Suprapubic skin (tissue), 4 donors: ENCODE measurements around the gene RABGAP1. TPM values are rescaled to one million over a fixed set of nuclear protein-coding genes. Genes with fewer than 3 reads are reported as not detected.

Experiments
- DNase-seq, 2 donors: peaks; one replicate each; pipeline ENCODE4 v3.0.0-alpha.2; 2019; ENCODE audit warnings: low spot score in 2 of 2
- H3K27ac ChIP-seq: fragments of 200-600 bp; sonication (generic); one replicate; pipeline ENCODE4 v1.5.1; 2019
- H3K27me3 ChIP-seq: fragments of 200-600 bp; sonication (generic); one replicate; pipeline ENCODE4 v1.5.1; 2019
- H3K36me3 ChIP-seq: fragments of 200-600 bp; sonication (generic); one replicate; pipeline ENCODE4 v1.5.1; 2019
- H3K4me1 ChIP-seq: fragments of 200-600 bp; sonication (generic); one replicate; pipeline ENCODE4 v1.5.1; 2019
- H3K4me3 ChIP-seq: fragments of 200-600 bp; sonication (generic); one replicate; pipeline ENCODE4 v1.5.1; 2019; ENCODE audit warnings: mild to moderate bottlenecking
- H3K9me3 ChIP-seq: fragments of 200-600 bp; sonication (generic); one replicate; pipeline ENCODE4 v1.5.1; 2019
- CTCF ChIP-seq, 2 donors: fragments of 200-600 bp in 1 of 2; fragments of 450-650 bp in 1 of 2; sonication (generic) in 1 of 2; IDR thresholded peaks; one replicate each; pipeline ENCODE4 v1.5.1; 2016 to 2019; ENCODE audit warnings: antibody characterized with exemption in 2 of 2, mild to moderate bottlenecking in 1 of 2, moderate library complexity in 1 of 2
- EP300 ChIP-seq: sonication (generic); formaldehyde crosslinking; IDR thresholded peaks from one replicate; pipeline ENCODE4 v1.6.1; 2017; ENCODE audit warnings: antibody characterized with exemption
- POLR2A ChIP-seq, 2 donors: fragments of 450-650 bp; IDR thresholded peaks; one replicate each; pipeline ENCODE4 v1.6.1; 2017; ENCODE audit warnings: antibody characterized with exemption in 2 of 2, mild to moderate bottlenecking in 2 of 2, moderate library complexity in 2 of 2
- POLR2AphosphoS5 ChIP-seq, 3 donors: sonication (generic); formaldehyde crosslinking; IDR thresholded peaks; one replicate each; pipeline ENCODE4 v1.6.1; 2017; ENCODE audit warnings: antibody characterized with exemption in 3 of 3
- WGBS: methylation state at CpG from one replicate; pipeline ENCODE4 v1.1.5; 2018; 5-methylcytosine and 5-hydroxymethylcytosine counted together
- total RNA-seq, 4 donors: library from RNA; depleted of rRNA; stranded (reverse); fragments of >200 nt; gene quantifications; one replicate each; pipeline ENCODE4 v1.1.0, GENCODE V29; 2016

RABGAP1 gene
- total RNA-seq, 4 donors from 2014 or later, result 31.4 to 115 (median 64.4) TPM

GRCh38 chr9:122929796-122930354 lies 10.9 kb upstream of the RABGAP1 start:
- WGBS, result 90% methylated on average over 1 of the region's 1 CpG
- H3K9me3 ChIP-seq, result no peaks in the 10 kb centered on the region
- peaks cover 31% of the 10 kb centered on the region for H3K4me1 ChIP-seq
- H3K36me3 ChIP-seq, result no peaks in the 10 kb centered on the region
- DNase-seq, result no peak
- TF ChIP-seq POLR2A (IDR thresholded peaks at IDR 0.05) (no peak), POLR2AphosphoS5 (IDR thresholded peaks at IDR 0.05) (no peak), CTCF (IDR thresholded peaks at IDR 0.05) (no peak), EP300 (no peak)
- H3K27ac ChIP-seq, result no peak overlapping the region
- no peaks in the 10 kb centered on the region for H3K27me3 ChIP-seq
- no peak overlapping the region for H3K4me3 ChIP-seq

GRCh38 chr9:122930541-122931225 lies 10.1 kb upstream of the RABGAP1 start:
- Histone ChIP-seq H3K36me3 (no peaks in the 10 kb centered on the region), H3K9me3 (no peaks in the 10 kb centered on the region), H3K27me3 (no peaks in the 10 kb centered on the region), H3K4me1 (peaks cover 31% of the 10 kb centered on the region), H3K27ac (peak overlapping the region; percentile 76), H3K4me3 (peak overlapping the region; percentile 87)
- DNase-seq, result no peak
- TF ChIP-seq POLR2A (IDR thresholded peaks at IDR 0.05) (no peak), POLR2AphosphoS5 (IDR thresholded peaks at IDR 0.05) (no peak), EP300 (no peak), CTCF (IDR thresholded peaks at IDR 0.05) (no peak)
- 22% methylated on average over 10 of the region's 10 CpGs for WGBS

- no peaks in the 10 kb centered on the region for H3K9me3 ChIP-seq
- H3K36me3 ChIP-seq, result peaks cover 4% of the 10 kb centered on the region
- peak within 1 kb of the TSS; percentile 76 for H3K27ac ChIP-seq
- TF ChIP-seq CTCF (IDR thresholded peaks at IDR 0.05) (no peak), POLR2A (IDR thresholded peaks at IDR 0.05) (no peak), POLR2AphosphoS5 (IDR thresholded peaks at IDR 0.05) (peak in 2 of 3 donors; percentile 8)
- peaks cover 31% of the 10 kb centered on the region for H3K4me1 ChIP-seq
- under 1% methylated on average over 27 of the region's 51 CpGs for WGBS
- H3K4me3 ChIP-seq, result peak within 1 kb of the TSS; percentile 87
- DNase-seq, result peak; percentile 97
- no peaks in the 10 kb centered on the region for H3K27me3 ChIP-seq
These were observed 9.3 kb upstream of the RABGAP1 start, which contains the start of gene ZBTB26 for GRCh38 chr9:122931226-122932121. Gene ZBTB26, minus strand, starts transcription at chr9:122931512. Its CDS starts 11,578 bp downstream, at chr9:122919934.

GRCh38 chr9:122936464-122936863 lies 4.4 kb upstream of the RABGAP1 start:
- no peak for TF ChIP-seq POLR2AphosphoS5 (IDR thresholded peaks at IDR 0.05)
- no peak for TF ChIP-seq CTCF (IDR thresholded peaks at IDR 0.05)
- TF ChIP-seq POLR2A (IDR thresholded peaks at IDR 0.05), result no peak
- TF ChIP-seq EP300, result no peak
- Histone ChIP-seq H3K4me1 (peaks cover 22% of the 10 kb centered on the region), H3K27ac (no peak overlapping the region), H3K4me3 (no peak overlapping the region), H3K9me3 (no peaks in the 10 kb centered on the region), H3K27me3 (no peaks in the 10 kb centered on the region), H3K36me3 (peaks cover 5% of the 10 kb centered on the region)
- no peak for DNase-seq
- 93% methylated on average over 5 of the region's 5 CpGs for WGBS

DNA sequence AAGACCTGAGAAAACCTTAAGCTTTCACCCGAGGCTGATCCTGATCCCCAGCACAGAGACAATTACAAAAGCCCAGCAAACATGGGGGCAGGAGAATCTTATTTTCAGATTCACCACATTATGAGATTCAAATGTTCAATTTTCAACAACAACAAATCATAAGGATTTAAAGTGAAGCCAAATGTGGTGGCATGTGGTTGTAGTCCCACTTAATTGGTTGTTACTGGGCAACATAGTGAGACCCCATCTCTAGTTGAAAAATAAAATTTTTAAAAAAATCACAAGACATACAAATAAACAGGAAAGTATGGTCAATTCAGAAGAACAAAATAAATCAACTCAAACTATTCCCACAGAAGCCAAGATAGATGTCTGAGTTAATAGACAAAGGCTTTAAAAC lies 3.9 kb upstream of the RABGAP1 start:
- Histone ChIP-seq H3K36me3 (peaks cover 5% of the 10 kb centered on the region), H3K9me3 (no peaks in the 10 kb centered on the region), H3K4me1 (peaks cover 26% of the 10 kb centered on the region), H3K4me3 (no peak overlapping the region), H3K27me3 (no peaks in the 10 kb centered on the region), H3K27ac (no peak overlapping the region)
- 67% methylated on average over 1 of the region's 1 CpG for WGBS
- no peak for DNase-seq
- TF ChIP-seq POLR2AphosphoS5 (IDR thresholded peaks at IDR 0.05), result no peak
- TF ChIP-seq CTCF (IDR thresholded peaks at IDR 0.05), result no peak
- TF ChIP-seq EP300, result no peak
- TF ChIP-seq POLR2A (IDR thresholded peaks at IDR 0.05), result no peak
